Tongue (tissue), 2 donors: ENCODE results near the gene POR. TPM values are rescaled to one million over a fixed set of nuclear protein-coding genes. Genes with fewer than 3 reads are reported as not detected.

Experiments
- DNase-seq: peaks from one replicate; pipeline ENCODE4 v3.0.0-alpha.2; 2015
- total RNA-seq: library from RNA; depleted of rRNA; stranded (reverse); fragments of >200 nt; gene quantifications from one replicate; pipeline ENCODE4 v1.2.3, GENCODE V29; 2014

The POR gene
- total RNA-seq, 1 donor from 2014 or later = 39.7 TPM

DNA sequence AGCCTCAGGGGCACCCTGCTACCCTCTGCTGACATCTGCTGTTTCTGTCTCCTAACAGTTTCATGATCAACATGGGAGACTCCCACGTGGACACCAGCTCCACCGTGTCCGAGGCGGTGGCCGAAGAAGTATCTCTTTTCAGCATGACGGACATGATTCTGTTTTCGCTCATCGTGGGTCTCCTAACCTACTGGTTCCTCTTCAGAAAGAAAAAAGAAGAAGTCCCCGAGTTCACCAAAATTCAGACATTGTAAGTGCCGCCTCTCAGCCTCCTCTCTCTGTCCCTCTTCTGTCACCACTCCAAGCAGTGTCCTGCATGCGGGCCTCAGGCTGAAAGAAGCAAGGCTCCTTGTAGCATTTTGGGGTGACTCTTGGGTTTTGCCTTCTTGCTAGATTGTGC lies 39.0 kb downstream of the POR start:
- DNase-seq = no peak

DNA sequence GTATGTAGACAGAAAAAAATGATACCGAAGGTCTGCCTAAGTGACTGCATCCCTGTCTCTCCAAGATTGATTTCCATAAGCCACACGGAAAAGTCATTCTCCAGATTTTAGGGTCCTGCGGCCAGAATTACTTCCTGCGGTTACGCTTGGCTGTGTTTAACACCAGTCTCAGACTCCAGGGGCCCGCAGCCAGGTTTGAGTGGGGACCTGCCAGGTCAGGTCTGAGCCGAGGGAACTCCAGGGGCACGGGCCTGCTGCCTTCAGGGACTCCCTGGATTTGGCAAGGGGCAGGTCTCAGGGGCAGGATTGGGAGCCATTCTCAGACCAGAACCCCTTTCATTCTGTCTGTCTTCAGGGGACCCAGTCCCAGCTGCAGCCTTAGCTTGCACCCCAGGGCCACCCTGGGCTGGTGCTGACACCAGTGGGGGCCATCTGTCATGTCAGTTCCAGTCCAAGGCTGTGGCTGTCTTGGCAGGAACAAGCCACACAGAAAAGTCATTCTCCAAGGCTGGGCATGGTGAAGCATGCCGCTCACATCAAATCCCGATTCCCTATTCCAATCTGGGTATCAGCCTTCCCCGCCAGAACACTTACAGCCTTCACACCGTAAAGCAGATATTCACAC lies 40.5 kb downstream of the POR start:
- no peak for DNase-seq

DNA sequence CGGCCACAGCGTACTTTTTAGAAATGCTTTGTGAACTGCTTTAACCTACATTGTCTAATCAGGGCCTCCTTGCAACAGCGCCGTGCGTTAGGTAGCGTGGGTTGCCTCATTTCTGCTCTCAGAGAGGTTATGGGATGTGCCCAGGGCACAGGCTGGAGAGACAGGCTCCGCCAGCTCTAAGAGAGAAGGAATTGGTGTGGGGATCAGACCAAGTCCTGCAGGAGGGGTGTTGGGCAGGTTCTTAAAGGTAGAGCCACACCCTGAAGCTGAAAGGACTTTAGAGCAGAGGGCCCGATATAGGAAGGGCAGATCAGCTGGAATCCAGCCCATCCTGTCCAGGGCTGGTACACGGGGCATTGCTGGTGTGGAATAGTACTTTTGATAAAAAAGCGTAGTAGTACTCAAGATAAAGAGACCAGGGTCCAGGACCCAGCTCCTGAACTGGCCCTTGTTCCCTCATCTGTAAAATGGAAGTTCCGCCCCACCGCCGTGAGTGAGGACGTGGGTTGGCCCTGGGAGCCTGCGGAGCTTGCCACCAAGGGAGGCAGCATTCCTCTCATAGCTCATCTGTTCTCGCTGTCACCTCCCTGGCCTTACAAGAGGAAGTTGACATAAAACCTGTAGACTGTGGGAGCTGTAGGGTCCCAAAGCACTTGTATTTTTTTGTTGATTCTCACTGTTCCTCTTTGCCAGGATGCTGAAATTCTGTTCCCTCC lies 42.2 kb downstream of the POR start:
- DNase-seq = peak; percentile 27

DNA sequence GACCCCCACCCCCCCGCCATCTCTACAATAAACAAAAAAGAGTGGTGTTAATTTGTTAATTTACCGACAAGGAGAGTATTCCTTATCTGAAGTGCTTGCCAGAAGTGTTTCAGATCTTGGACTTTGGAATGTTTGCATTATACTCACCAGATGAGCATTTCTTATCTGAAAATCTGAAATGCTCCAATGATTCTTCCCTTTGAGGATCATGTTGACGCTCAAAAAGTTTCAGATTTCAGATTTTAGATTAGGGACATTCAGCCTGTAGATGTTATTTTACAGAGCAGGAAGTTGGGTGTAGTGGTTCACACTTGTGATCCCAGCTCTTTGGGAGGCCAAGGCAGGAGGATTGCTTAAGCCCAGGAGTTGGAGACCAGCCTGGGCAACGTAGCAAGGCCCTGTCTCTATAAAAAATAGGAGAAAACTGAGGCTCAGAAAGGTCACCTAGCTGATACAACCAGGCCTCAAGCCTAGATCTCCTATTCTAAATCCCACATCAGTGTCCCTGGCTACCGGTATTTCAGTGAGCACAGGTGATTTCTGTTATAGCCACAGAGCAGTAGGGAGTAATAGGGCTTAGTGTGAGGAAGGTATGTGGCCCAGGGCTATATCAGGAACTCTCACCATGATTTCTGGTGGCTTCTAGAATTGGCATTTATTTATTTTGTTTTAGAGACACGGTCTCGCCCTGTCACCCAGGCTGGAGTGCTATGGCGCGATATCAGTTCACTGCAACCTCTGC lies 44.0 kb downstream of the POR start:
- DNase-seq = no peak

DNA sequence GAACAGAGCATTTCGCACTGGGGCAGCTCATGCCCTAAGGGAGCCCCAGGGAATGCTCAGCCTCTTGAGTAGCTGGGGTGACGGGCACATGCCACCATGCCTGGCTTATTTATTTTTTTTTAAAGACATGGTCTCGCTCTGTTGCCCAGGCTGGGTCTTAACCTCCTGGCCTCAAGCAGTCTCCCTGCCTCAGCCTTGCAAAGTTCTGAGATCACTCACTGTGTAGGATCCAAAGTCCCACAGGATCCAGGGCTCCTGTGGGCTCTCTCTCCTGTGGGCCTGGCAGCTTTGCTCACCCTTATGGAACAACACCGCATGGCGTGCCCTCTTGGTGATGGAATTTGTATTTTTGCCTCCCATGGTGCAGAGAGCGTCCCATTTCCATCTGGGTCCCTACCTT lies 45.4 kb downstream of the POR start:
- DNase-seq = no peak

DNA sequence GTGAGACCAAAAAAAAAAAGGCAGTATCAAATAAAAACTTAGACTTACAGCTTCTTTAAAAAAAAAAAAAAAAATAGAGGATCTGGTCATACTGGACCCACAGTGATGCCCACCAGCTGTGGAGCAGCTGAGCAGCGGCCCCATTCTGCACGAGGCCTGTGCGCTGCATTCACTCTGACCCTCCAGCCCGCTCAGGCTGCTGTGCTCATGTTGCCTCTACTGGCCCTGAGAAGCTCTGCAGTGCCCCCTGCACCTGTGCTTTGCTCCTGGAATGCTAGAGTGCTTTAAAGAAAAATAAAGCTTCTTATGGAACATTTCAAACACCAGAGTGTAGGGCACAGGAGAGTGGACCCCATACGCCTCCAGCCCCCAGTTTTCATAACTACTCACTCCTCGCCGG lies 46.3 kb downstream of the POR start:
- DNase-seq = peak; percentile 45

DNA sequence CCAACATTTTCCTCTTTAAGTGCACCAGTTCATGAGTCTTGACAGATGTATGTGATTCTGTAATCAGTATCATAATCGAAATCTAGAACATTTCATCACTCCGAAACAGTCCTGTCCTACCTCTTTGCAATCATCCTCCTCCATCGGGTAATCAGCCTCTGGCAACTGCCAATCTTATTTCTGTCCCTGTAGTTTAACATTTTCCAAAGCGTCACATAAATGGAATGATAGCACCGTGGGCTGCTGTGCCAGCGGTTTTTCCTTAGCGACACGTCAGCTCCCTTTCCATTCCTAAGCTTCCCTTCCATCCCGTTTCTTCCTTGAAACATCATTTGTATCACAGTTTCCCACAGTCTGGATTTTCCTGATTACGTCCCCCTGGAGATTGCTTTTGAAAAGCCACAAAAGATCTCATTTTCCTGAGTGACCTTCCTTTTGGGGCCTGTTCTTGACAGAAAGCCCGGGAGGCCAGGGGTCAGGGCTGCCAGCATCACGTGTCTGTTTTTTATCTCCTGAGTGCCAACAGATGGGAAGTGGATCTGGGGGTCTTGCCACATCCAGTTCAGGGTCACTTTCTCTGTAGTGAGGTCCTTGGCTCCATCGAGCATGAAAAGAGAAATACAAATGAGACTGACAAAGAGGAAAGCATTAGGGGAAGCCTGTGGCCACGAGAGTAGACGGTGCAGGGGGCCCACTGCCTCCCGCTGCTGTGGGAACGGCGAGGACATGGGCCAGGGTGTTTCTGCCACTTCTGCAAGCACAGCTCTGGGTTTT lies 47.8 kb downstream of the POR start:
- DNase-seq = peak; percentile 28

DNA sequence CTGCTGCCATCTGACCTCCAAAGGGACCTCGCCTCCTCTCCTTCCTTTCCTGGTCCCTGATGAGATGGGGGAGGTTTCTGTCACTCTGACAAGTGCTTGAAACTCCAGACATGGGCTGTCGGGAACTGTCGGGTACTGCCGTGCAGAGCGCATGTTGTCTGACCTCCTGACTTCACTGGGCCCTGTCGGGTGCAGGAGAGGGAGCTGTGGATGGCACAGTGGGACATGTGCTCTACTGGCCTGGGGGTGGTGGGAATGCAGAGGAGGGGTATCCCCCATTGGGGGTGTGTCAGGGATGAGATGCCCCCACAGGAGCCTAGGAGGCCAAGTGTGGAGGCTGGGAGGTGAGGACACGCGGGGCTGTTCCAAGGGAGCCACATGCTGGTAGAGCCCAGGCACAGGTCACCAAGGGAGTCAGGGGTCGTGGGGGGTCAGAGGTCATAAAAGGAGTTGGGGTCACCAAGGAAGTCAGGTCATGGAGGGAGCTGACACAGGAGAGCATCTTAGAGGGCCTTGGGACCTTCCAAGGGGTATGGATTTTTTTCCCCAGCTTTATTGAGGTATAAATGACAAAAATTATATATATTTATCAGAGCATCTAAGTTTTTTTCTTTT lies 48.5 kb downstream of the POR start:
- no peak for DNase-seq

DNA sequence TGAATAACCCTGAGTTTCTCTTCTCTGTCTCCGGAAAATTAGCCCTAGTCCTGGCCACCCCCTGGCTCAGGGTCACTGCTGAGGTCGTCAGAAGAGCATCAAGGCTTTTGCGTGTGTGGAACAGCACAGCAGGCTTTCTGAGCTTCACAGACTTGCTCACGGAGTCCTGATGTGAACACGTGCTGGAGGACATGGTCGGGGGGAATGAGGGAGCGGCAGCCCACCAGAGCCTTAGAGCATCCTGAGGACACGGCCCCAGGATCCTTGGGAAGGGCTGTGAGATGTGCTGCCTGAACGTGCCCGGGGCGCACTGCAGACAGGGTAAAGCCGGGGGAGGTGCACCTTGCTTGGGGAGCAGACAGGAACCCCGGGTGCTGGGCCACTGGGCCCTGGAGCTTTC lies 50.7 kb downstream of the POR start:
- DNase-seq = peak; percentile 36

DNA sequence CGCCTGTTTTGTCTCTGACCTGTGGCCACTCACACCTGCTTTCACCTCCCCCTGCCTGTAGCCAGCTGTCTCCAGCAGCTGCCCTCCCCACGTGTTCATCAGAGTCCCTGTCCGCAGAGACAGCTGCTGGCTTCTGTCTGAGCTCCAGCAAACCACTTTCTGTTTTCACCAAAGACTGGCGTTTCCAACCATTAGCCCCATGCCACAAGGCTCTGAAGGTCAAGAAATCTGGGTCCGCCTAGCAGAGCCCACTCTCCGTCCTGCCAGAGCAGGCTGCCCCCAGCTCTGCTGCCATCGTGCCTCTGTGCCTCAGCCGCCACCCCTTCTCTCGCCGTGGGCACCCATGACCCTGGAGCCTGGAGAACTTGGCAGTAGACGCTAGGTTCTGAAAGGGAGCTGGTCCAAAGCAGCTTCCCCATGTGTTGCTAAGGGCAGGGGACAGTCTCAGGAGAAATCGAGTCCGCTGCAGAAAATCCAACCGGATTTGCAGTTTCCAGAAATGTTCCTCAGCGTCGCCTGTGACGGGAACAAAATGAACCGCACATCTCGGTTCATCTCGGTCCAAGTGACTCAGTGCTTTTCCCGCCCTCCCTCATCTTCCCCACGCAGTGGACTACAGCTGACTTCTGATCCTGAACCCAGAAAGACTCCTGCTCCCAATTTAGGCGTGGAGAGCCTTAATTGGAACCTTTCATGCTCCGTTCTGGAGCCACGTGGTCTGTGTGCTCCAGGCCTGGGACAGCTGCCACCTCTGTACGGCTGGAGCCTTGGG lies 51.4 kb downstream of the POR start:
- DNase-seq = peak; percentile 94

DNA sequence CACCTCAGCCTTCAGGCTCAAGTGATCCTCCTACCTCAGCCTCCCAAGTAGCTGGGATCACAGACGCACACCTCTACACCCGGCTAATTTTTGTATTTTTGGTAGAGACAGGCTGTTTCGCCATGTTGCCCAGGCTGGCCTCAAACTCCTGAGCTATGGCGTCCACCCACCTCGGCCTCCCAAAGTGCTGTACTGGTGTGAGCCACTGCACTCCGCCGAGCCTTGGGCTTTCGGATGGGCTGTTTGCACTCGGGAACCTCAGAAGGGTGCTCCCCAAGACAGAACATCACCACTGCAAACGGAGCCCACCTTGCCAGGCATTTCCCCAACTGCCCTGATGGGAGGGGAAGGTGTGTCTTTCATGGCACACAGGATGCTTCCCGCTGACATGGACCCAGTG lies 52.1 kb downstream of the POR start:
- no peak for DNase-seq

DNA sequence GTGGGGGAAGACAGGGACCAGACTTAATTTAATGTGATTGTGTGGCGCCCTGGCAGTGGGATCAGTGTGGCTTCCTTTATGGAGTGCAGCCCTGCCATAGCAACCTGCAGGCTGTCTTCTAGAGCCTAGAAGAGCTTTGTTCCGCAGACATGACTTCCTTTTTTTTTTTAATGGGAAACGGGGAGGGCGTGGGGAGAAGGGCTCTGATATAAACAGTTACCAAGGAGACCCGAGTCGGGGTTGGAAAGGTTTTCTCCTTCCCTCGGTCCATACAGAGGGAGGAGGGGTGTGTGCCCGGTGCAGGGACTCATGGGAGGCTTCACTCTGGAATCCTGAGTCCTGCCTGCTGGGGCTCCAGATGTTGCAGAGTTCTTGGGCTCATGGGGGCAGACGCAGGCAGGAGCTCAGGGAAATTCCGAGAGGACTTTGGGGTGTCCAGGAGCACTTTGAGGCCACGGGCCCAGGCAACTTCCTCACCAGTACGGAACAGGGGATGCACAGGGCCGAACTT lies 52.6 kb downstream of the POR start:
- DNase-seq = peak; percentile 68

DNA sequence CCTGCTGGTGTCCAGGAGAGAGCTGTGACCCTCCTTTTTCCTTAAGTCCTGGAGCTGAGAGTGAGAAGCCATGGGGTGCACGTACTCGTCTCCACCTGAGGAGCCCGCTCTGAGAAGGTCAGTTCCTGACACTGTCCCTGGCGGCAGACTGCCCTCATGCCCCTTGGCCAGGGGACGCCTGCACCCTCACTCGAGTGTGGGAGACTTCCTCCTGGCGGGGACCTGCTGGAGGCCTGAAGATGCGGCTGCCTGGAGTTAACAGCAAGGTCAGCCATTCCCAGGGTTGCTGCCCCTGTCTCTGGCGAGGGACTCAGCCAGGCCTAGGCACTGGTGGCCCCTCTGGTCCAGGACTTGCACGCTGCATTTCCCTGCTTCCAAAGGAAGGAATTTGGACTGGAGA lies 53.1 kb downstream of the POR start:
- DNase-seq = no peak

DNA sequence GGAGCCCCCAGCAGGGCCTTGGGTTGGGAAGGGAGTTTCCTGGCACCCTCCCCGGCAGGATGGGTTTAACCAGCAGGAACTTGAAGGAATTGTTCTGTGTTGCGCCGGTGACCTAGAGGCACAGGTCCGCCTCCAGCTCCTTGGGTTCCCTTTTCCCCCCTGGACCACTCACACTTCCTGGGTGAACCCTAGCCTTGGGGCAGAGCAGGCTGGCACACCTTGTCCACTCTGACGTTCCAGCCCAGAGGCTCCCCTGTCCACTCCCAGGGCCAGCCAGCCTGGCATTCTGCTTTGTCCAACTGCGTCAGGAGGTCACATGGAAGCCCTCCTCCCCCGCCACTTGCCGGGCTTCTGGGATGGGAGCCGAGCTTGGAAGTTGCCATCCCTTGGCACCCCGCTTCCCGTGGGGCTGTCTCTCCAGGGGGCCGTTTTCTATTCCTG lies 53.6 kb downstream of the POR start:
- DNase-seq = no peak

DNA sequence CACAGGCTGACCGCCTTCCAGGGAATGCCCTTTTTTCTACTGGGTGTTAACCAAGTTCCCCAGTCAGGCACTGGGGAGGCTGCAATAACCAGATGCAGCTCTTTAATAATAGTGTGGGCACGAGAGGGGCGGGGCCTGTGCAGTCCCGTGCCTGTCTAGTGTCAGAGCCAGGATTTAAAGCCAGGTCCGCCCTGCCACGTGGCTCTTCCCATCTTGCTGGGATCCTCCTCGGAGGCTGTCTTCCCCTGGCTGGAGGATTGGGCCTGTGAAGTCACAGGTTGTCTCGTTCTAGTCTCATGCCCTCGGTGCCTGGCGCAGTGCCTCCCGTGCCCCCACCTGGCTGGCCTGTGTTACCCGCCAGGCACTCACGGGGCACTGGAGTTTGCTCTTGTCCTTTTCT lies 54.2 kb downstream of the POR start:
- DNase-seq = no peak

DNA sequence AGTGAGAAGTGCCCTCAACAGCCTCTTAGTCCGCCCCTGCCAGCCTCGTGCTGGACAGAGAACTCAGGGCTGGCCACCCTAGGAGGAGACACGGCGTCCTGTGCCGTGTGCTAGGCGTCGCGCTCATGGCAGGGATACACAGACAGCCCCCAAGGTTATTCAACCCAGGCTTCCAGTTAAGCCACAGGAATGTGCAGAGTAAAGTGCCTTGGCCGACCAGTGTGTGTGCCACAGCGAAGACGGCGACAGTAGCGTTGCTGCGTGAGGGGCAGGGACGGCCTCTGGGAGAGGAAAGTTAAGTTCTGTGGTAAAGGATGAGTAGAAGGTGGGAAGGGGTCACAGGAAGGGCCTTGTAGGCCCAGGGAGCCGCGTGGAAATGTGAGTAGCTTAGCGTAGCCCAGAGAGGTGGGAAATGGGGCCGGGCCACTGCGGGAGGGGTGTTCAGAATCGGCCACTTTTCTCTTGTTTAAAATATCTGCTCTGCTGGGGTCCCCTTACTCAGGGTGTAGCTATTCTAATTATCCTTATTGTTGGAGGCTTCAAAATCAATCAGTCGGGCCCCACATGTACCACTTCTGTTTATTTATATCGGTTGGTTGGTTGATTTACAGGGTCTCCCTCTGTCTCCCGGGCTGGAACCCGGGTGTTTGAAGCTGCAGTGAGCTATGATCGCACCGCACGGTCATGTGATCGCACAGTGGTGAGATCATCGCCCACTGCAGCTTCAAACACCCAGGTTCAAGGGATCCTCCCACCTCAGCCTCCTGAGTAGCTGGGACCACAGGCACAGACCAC lies 54.9 kb downstream of the POR start:
- no peak for DNase-seq

DNA sequence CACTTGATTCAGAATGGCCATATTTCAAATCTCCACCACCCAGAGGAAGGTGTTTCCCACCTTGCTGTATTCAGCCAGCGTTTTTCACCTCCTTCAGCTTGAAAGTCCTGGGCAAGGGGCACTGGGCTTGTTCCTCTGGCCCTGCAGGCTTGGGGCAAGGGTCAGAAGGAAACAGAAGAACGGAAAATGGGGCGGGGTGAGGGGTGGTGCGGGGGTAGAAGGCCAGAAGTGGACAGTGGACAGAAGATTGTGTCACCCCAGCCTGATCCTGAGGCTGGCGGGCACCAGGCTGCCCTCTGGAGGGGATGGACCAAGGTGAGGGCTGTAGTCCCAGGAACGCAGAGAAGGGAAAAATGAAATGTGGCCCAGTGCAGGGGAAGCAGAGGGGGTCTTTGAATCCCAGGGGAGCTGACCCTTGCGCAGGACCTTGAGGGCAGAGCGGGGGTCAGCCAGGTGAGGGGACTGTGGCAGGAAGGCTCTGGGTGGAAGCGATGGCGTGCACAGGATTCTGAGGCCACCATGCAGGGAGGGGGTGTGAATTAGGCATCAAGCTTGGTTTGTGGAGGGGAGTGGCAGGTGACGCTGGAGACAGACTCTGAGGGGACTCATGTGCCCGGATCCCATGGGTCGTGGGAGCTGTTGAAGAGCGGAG lies 56.5 kb downstream of the POR start:
- no peak for DNase-seq

DNA sequence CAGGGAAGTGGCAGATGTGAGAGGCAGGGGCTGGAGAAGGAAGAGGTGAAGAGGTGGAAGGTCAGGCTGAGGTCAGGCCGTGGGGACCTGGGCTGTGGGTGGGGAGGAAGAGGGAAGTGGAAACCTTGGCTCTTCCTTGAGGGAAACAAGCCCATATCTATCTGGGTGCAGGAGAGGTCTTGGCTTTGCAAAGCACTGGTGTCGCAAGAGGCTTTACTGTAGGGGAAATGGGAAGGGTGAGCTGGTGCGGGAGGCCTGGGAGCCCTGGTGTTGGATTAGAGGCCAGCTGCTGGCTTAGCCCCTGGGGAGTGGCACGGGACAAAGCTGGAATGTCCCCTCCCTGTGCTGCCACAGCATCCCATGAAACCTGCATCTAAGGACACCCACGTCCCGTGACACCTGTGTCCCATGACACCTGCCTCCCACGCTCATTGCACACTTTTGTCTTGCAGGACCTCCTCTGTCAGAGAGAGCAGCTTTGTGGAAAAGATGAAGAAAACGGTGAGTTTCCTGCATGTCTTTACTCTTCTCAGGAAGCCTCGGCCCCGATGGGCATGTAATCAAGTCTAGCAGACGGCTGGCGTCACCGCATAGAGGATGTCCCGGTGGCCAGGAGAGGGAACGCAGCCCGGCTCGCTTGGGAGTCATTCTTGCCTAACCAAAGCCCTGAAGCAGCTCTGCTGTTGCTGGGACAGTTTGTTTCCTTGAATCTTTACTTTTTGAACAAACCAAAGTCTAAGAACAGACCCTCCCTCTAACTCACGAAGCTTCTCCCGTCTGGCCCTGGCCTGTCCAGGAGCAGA lies 57.2 kb downstream of the POR start:
- DNase-seq = no peak

DNA sequence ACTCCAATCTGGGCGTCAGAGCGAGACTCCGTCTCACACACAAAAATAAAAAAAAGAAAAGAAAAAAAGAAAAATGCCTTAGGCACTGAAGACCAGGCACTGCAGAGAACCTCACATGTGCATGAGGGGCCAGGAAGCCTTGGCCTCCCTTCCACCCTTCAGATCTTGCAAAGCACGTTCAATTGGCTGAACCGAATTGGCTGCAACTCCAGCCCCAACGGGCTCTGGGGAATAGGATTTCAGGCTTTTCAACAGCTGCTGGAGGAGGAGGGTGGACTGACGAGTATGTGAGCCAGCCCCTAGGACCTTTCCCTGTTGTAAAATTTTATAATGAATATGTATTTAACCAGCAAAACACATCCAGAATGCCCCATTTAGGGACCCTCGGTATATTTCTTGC lies 62.8 kb downstream of the POR start:
- DNase-seq = peak; percentile 94
